HG02759 (cell line): ENCODE results near the gene MKRN2.

Source experiments
- ATAC-seq: cut with Tn5 transposase; IDR thresholded peaks from one replicate; pipeline ENCODE4 v1.9.1; 2021; ENCODE audit warnings: mild to moderate bottlenecking, moderate library complexity; ENCODE audit not compliant: unreplicated experiment

The MKRN2 gene

GRCh38 chr3:12549971-12550760 is 6.7 kb upstream of the MKRN2 start:
- ATAC-seq, result no peak

GRCh38 chr3:12553921-12554391 is 2.9 kb upstream of the MKRN2 start:
- ATAC-seq, result no peak

GRCh38 chr3:12556314-12556689 is 585 bp upstream of the MKRN2 start:
- no peak for ATAC-seq

GRCh38 chr3:12557473-12558100 is 700 bp downstream of the MKRN2 start:
- no peak for ATAC-seq

GRCh38 chr3:12558706-12559105 is 1.8 kb downstream of the MKRN2 start:
- no peak for ATAC-seq

GRCh38 chr3:12559520-12559919 is 2.6 kb downstream of the MKRN2 start:
- ATAC-seq, result no peak

- ATAC-seq, result peak; percentile 34
Measured at GRCh38 chr3:12560505-12561190, 3.8 kb downstream of the MKRN2 start.

GRCh38 chr3:12561397-12561796 is 4.5 kb downstream of the MKRN2 start:
- ATAC-seq, result no peak

GRCh38 chr3:12562451-12562850 is 5.6 kb downstream of the MKRN2 start:
- ATAC-seq, result no peak

GRCh38 chr3:12566976-12567375 is 10.1 kb downstream of the MKRN2 start:
- ATAC-seq, result no peak

- ATAC-seq, result no peak
Measured at GRCh38 chr3:12568747-12569146, 11.9 kb downstream of the MKRN2 start.

- no peak for ATAC-seq
Measured at GRCh38 chr3:12569836-12570235, 12.9 kb downstream of the MKRN2 start.

- no peak for ATAC-seq
Measured at GRCh38 chr3:12571986-12572385, 15.1 kb downstream of the MKRN2 start.

- ATAC-seq, result no peak
Measured at GRCh38 chr3:12574131-12574530, 17.2 kb downstream of the MKRN2 start.

- no peak for ATAC-seq
Measured at GRCh38 chr3:12574661-12575060, 17.8 kb downstream of the MKRN2 start.

GRCh38 chr3:12577379-12577778 is 20.5 kb downstream of the MKRN2 start:
- no peak for ATAC-seq

- no peak for ATAC-seq
Measured at GRCh38 chr3:12578742-12579141, 21.9 kb downstream of the MKRN2 start.

GRCh38 chr3:12579456-12579855 is 22.6 kb downstream of the MKRN2 start:
- no peak for ATAC-seq

- no peak for ATAC-seq
Measured at GRCh38 chr3:12579905-12580304, 23.0 kb downstream of the MKRN2 start.

GRCh38 chr3:12582730-12583129 is 25.8 kb downstream of the MKRN2 start:
- no peak for ATAC-seq

- ATAC-seq, result no peak
Measured at GRCh38 chr3:12583280-12583679, 26.4 kb downstream of the MKRN2 start.

GRCh38 chr3:12584083-12584482 is 27.2 kb downstream of the MKRN2 start:
- no peak for ATAC-seq
